Brain microvascular endothelial cell (primary cell): ENCODE data around the gene RPUSD3.

Experiments
- DNase-seq: peaks from one replicate; pipeline ENCODE4 v3.0.0-alpha.2; 2020
- H3K27ac ChIP-seq: fragments of 250-450 bp; sonication (Bioruptor Pico); 2 replicates; pipeline ENCODE4 v1.5.1; 2020; ENCODE audit warnings: mild to moderate bottlenecking, moderate library complexity
- H3K27me3 ChIP-seq: fragments of 250-450 bp; sonication (Bioruptor Pico); replicated peaks from 2 replicates; pipeline ENCODE4 v1.5.1; 2020; ENCODE audit warnings: mild to moderate bottlenecking
- H3K36me3 ChIP-seq: fragments of 250-450 bp; sonication (Bioruptor Pico); replicated peaks from 2 replicates; pipeline ENCODE4 v1.5.1; 2020; ENCODE audit warnings: mild to moderate bottlenecking
- H3K4me3 ChIP-seq: 2 replicates; pipeline ENCODE4 v1.5.1; 2011; ENCODE audit warnings: low read depth, mild to moderate bottlenecking, control low read depth, low read length, moderate library complexity
- in situ Hi-C: cut with HindIII; loops from 2 replicates; pipeline ENCODE4 v1.10.0; 2017; ENCODE audit warnings: low sequenced_read_pairs, low pct_ligation_motif_present
- TF ChIP-seq, protein P1 (sequence below): IDR thresholded peaks from 2 replicates; pipeline ENCODE4 v1.5.1; 2011; ENCODE audit warnings: low read depth, mild to moderate bottlenecking, moderate library complexity, low read length, control low read depth, inconsistent platforms; ENCODE audit errors: missing control alignments

The RPUSD3 gene

DNA sequence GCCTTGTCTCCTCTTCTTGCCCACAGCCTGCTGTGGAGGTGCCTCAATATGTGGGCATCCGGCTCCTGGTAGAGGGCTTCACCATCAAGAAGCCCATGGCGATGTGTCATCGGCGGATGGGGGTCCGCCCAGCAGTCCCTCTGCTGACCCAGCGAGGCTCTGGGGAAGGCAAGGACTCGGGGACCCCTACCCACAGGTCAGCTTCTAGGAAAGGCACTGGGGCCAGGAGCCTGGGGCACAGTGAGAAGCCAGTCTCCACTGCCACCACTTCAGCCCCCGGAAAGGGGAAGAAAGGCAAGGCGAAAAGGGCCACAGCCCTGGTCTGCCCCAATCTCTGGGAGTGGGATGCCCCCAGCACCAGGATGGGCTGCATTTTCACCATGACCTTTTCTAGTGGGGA is 10.7 kb downstream of the RPUSD3 start:
- H3K27ac ChIP-seq, result no peak overlapping the region
- no peaks in the 10 kb centered on the region for H3K27me3 ChIP-seq
- TF ChIP-seq, protein P1, sequence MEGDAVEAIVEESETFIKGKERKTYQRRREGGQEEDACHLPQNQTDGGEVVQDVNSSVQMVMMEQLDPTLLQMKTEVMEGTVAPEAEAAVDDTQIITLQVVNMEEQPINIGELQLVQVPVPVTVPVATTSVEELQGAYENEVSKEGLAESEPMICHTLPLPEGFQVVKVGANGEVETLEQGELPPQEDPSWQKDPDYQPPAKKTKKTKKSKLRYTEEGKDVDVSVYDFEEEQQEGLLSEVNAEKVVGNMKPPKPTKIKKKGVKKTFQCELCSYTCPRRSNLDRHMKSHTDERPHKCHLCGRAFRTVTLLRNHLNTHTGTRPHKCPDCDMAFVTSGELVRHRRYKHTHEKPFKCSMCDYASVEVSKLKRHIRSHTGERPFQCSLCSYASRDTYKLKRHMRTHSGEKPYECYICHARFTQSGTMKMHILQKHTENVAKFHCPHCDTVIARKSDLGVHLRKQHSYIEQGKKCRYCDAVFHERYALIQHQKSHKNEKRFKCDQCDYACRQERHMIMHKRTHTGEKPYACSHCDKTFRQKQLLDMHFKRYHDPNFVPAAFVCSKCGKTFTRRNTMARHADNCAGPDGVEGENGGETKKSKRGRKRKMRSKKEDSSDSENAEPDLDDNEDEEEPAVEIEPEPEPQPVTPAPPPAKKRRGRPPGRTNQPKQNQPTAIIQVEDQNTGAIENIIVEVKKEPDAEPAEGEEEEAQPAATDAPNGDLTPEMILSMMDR, result no peak
- peaks cover 16% of the 10 kb centered on the region for H3K36me3 ChIP-seq
- no peak for DNase-seq
- in situ Hi-C loops, result no loop called here
- no peak overlapping the region for H3K4me3 ChIP-seq

DNA sequence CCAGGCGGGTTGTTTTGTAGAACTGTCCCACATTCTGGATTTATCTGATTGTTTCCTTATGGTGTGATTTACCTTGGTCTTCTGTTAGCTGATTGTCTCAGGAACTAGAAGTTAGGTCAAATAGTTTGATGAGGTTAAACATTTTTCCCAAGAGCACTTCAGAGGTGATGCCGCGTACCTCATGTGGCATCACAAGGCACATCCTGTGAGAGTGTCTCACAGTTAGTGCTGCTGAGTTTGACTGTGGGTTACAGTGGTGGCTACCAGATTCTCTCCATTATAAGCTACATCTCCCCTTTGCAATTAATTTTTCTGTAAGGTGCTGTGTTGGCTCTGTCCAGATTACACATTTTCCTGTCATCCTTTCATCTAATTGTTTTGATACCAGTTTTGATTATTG is 12.6 kb downstream of the RPUSD3 start:
- no peak overlapping the region for H3K4me3 ChIP-seq
- DNase-seq, result no peak
- TF ChIP-seq, protein P1, result no peak
- H3K27ac ChIP-seq, result no peak overlapping the region
- in situ Hi-C loops, result no loop called here
- H3K36me3 ChIP-seq, result peaks cover 12% of the 10 kb centered on the region
- no peaks in the 10 kb centered on the region for H3K27me3 ChIP-seq

DNA sequence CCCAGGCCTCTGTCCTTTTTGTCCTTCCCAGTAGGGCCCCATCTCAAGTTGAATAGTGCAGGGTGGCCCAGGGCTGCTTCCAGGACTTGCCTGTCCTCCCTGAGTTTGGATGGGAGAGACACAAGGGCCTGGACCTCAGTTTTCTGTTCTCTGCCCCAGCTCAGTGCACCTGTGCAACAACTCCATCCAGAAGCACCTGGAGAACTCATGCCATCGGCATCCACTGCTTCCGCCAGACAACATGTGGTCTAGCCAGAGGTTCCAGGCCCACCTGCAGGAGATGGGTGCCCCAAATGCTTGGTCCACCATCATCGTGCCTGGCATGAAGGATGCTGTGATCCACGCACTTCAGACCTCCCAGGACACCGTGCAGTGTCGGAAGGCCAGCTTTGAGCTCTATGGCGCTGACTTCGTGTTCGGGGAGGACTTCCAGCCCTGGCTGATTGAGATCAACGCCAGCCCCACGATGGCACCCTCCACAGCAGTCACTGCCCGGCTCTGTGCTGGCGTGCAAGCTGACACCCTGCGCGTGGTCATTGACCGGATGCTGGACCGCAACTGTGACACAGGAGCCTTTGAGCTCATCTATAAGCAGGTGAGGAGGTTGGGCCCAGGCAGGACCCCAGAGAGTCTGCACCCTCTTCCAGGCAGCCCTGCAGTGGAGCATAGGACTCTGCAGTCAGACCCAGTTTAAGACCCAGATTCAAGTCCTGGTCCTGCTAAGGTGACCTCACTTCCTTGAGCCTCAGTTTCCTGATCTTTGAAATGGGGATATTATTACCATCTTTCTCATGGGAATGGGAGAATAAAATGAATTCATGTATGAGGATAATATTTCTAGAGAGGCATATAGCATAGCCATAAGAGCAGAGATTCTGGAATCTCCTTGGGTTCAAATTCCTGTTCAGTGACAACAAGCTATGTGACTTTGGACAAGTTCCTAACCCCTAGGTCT is 14.7 kb downstream of the RPUSD3 start:
- TF ChIP-seq, protein P1, result no peak
- Histone ChIP-seq H3K27ac (no peak overlapping the region), H3K36me3 (peaks cover 4% of the 10 kb centered on the region), H3K4me3 (no peak overlapping the region), H3K27me3 (no peaks in the 10 kb centered on the region)
- in situ Hi-C loops, result no loop called here
- no peak for DNase-seq

DNA sequence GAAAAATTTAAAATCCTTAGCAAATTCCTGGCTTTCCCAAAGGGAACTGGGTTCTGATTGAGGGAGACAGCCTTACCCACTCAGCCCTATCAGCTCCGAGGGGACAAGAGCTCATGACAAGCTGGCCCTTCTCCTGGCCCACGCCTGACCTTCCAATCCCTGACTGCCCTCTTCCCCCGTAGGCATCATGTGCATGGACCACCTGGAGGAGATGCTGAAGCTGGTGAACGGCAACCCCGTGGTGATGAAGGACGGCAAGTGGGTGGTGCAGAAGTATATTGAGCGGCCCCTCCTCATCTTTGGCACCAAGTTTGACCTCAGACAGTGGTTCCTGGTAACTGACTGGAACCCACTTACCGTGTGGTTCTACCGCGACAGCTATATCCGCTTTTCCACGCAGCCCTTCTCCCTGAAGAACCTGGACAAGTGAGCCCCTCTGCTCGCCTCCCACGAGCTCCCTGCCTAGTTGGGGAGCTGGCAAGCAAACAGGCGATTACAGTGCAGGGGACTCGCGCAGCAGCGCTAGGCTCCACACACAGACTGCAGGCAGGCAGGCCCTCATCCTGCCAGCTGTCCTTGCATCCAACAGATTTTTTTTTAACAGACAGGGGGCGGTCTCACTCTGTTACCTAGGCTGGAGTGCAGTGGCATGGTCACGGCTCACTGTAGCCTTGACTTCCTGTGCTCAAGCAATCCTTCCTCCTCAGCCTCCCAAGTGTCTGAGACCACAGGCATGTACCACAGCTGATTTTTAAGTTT is 16.8 kb downstream of the RPUSD3 start:
- Histone ChIP-seq H3K36me3 (no peaks in the 10 kb centered on the region), H3K27ac (no peak overlapping the region), H3K27me3 (no peaks in the 10 kb centered on the region), H3K4me3 (no peak overlapping the region)
- TF ChIP-seq, protein P1, result peak; percentile 53
- in situ Hi-C loops, result no loop called here
- no peak for DNase-seq

DNA sequence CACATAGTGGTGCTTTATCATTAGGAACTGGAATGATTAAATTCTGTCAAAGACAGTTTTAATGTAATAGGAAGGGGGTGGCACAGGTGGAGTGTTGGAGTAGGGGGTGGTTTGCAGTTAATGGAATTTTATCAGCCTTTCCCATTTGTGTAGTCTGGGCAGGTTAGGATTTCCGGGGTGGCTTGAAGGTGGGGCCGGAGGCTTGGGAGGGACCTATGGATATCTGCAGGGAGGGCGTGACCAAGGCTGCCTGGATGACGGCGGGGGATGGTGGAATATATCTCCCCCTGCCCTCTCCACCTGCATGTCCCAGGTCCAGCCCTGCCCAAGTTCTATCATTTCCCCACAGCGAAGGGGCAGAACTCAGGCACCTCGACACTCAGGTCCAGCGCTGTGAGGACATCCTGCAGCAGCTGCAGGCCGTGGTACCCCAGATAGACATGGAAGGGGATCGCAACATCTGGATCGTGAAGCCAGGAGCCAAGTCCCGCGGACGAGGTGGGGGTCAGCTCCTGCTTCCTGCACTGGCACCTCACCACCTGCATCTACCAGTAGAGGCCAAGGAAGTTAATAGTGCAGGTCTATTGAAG is 18.3 kb downstream of the RPUSD3 start:
- Histone ChIP-seq H3K27me3 (no peaks in the 10 kb centered on the region), H3K36me3 (no peaks in the 10 kb centered on the region), H3K4me3 (no peak overlapping the region), H3K27ac (no peak overlapping the region)
- no peak for DNase-seq
- in situ Hi-C loops, result no loop called here
- TF ChIP-seq, protein P1, result no peak
